ENCODE measurements around the gene HBM.
"Not testable (repeated sequence)": the region's sequence is repeated elsewhere in the genome, so short reads cannot be mapped to it uniquely, and the experiment has no call there.

HBM gene

GRCh38 chr16:130533-131173 is 35.1 kb upstream of the HBM start:
- DNase-seq (ENCODE audit: low read depth in 1 of 2, low spot score in 1 of 2), result no peak
- in situ Hi-C loops (cut with HindIII; ENCODE audit: low pct_unique_long_range_greater_than_20kb, low sequenced_read_pairs), result no loop called here
- no peak for TF ChIP-seq JUND (IDR thresholded peaks at IDR 0.05; ENCODE audit: low read depth)

GRCh38 chr16:132120-132519 is 33.7 kb upstream of the HBM start:
- in situ Hi-C loops (cut with HindIII; ENCODE audit: low pct_unique_long_range_greater_than_20kb, low sequenced_read_pairs), result no loop called here
- DNase-seq (ENCODE audit: low read depth in 1 of 2, low spot score in 1 of 2), result no peak
- TF ChIP-seq JUND (IDR thresholded peaks at IDR 0.05; ENCODE audit: low read depth), result no peak

- in situ Hi-C loops (cut with HindIII; ENCODE audit: low pct_unique_long_range_greater_than_20kb, low sequenced_read_pairs), result no loop called here
- no peak for DNase-seq (ENCODE audit: low read depth in 1 of 2, low spot score in 1 of 2)
- TF ChIP-seq JUND (IDR thresholded peaks at IDR 0.05; ENCODE audit: low read depth), result no peak
Observed at GRCh38 chr16:133716-134115, 32.1 kb upstream of the HBM start.

GRCh38 chr16:138049-138417 is 27.7 kb upstream of the HBM start:
- in situ Hi-C loops (cut with HindIII; ENCODE audit: low pct_unique_long_range_greater_than_20kb, low sequenced_read_pairs), result no loop called here
- DNase-seq (ENCODE audit: low read depth in 1 of 2, low spot score in 1 of 2), result peak in 1 of 2 experiments; percentile 33
- no peak for TF ChIP-seq JUND (IDR thresholded peaks at IDR 0.05; ENCODE audit: low read depth)

- TF ChIP-seq JUND (IDR thresholded peaks at IDR 0.05; ENCODE audit: low read depth), result no peak
- in situ Hi-C loops (cut with HindIII; ENCODE audit: low pct_unique_long_range_greater_than_20kb, low sequenced_read_pairs), result no loop called here
- DNase-seq (ENCODE audit: low read depth in 1 of 2, low spot score in 1 of 2), result no peak
Observed at GRCh38 chr16:140175-140857, 25.5 kb upstream of the HBM start.

GRCh38 chr16:142405-142967 is 23.3 kb upstream of the HBM start:
- no peak for DNase-seq (ENCODE audit: low read depth in 1 of 2, low spot score in 1 of 2)
- no peak for TF ChIP-seq JUND (IDR thresholded peaks at IDR 0.05; ENCODE audit: low read depth)
- in situ Hi-C loops (cut with HindIII; ENCODE audit: low pct_unique_long_range_greater_than_20kb, low sequenced_read_pairs), result no loop called here

GRCh38 chr16:143047-143446 is 22.7 kb upstream of the HBM start:
- in situ Hi-C loops (cut with HindIII; ENCODE audit: low pct_unique_long_range_greater_than_20kb, low sequenced_read_pairs), result no loop called here
- no peak for DNase-seq (ENCODE audit: low read depth in 1 of 2, low spot score in 1 of 2)
- no peak for TF ChIP-seq JUND (IDR thresholded peaks at IDR 0.05; ENCODE audit: low read depth)

- in situ Hi-C loops (cut with HindIII; ENCODE audit: low pct_unique_long_range_greater_than_20kb, low sequenced_read_pairs), result no loop called here
- no peak for DNase-seq (ENCODE audit: low read depth in 1 of 2, low spot score in 1 of 2)
- no peak for TF ChIP-seq JUND (IDR thresholded peaks at IDR 0.05; ENCODE audit: low read depth)
Observed at GRCh38 chr16:143456-143855, 22.3 kb upstream of the HBM start.

- DNase-seq (ENCODE audit: low read depth in 1 of 2, low spot score in 1 of 2), result no peak
- no peak for TF ChIP-seq JUND (IDR thresholded peaks at IDR 0.05; ENCODE audit: low read depth)
- in situ Hi-C loops (cut with HindIII; ENCODE audit: low pct_unique_long_range_greater_than_20kb, low sequenced_read_pairs), result no loop called here
Observed at GRCh38 chr16:144797-145252, 21.0 kb upstream of the HBM start.

- no peak for TF ChIP-seq JUND (IDR thresholded peaks at IDR 0.05; ENCODE audit: low read depth)
- DNase-seq (ENCODE audit: low read depth in 1 of 2, low spot score in 1 of 2), result no peak
- in situ Hi-C loops (cut with HindIII; ENCODE audit: low pct_unique_long_range_greater_than_20kb, low sequenced_read_pairs), result no loop called here
Observed at GRCh38 chr16:146646-147045, 19.1 kb upstream of the HBM start.

GRCh38 chr16:149024-149660 is 16.6 kb upstream of the HBM start:
- in situ Hi-C loops (cut with HindIII; ENCODE audit: low pct_unique_long_range_greater_than_20kb, low sequenced_read_pairs), result no loop called here
- DNase-seq (ENCODE audit: low read depth in 1 of 2, low spot score in 1 of 2), result no peak
- TF ChIP-seq JUND (IDR thresholded peaks at IDR 0.05; ENCODE audit: low read depth), result no peak

- no peak for DNase-seq (ENCODE audit: low read depth in 1 of 2, low spot score in 1 of 2)
- in situ Hi-C loops (cut with HindIII; ENCODE audit: low pct_unique_long_range_greater_than_20kb, low sequenced_read_pairs), result no loop called here
- no peak for TF ChIP-seq JUND (IDR thresholded peaks at IDR 0.05; ENCODE audit: low read depth)
Observed at GRCh38 chr16:152141-153128, 13.3 kb upstream of the HBM start, which contains the start of gene HBZ. TSS of gene HBZ (plus strand) at chr16:152644. CDS start at chr16:152910, 266 bp downstream.

- in situ Hi-C loops (cut with HindIII; ENCODE audit: low pct_unique_long_range_greater_than_20kb, low sequenced_read_pairs); DNase-seq (ENCODE audit: low read depth in 1 of 2, low spot score in 1 of 2): not testable (repeated sequence)
Observed at GRCh38 chr16:153129-153521, 12.7 kb upstream of the HBM start.

- in situ Hi-C loops (cut with HindIII; ENCODE audit: low pct_unique_long_range_greater_than_20kb, low sequenced_read_pairs); DNase-seq (ENCODE audit: low read depth in 1 of 2, low spot score in 1 of 2): not testable (repeated sequence)
Observed at GRCh38 chr16:153550-154216, 12.1 kb upstream of the HBM start.
